22Rv1 (cell line): ENCODE results near the gene CDC42EP5.
A peak's percentile ranks its signal among the peaks of the same experiment; 100 is the strongest.
"Not testable (repeated sequence)": the region's sequence is repeated elsewhere in the genome, so short reads cannot be mapped to it uniquely, and the experiment has no call there.

ENCODE experiments used
- H3K27ac ChIP-seq: fragments of 450-650 bp; 2 replicates; pipeline ENCODE4 v1.5.1; 2017
- ZFX ChIP-seq: fragments of 450-650 bp; IDR thresholded peaks from 2 replicates; pipeline ENCODE4 v1.6.1; 2017; ENCODE audit warnings: antibody characterized with exemption, borderline replicate concordance
- TF ChIP-seq, protein P1 (sequence below): fragments of 450-650 bp; IDR thresholded peaks from 2 replicates; pipeline ENCODE4 v1.5.1; 2017; ENCODE audit warnings: mild to moderate bottlenecking

CDC42EP5 gene

DNA sequence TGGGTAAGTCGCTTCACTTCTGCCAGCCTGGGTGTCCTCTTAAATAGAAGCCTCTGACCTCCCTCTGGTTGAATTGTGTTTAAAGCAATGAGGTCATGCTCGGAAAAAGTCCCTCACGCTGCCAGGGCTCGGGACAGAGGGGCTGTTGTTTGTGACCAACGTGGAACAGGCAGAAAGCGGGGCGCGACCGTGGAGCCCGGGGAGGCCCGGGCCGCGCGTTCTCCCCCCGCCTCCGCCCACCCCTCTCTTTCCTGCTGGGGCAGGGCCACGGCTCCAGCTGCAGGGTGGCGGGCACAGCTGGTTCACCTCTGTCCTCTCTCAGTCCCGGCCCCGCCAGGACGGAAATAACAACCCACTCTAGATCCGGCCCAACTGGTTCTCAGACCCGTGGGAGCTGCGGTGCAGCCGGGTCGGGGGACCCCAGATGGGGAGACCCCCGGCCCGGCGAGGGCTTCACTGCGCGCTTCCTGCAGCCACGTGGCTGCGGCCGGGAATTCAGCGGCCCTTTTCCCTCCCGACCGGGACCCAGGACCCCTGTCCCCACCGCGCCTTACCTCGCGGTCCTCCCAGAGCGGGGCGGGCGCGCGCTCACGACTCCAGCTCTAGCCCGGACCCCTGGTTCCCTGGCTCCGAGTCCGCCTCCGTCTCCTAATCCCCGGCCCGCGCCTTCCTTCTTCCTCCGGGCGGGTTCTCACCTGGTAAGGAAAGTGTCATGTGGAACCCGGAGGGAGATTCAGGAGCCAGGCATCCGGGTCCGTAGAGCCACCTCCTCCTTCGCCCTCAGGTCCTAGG is 1.9 kb downstream of the CDC42EP5 start:
- TF ChIP-seq, protein P1, sequence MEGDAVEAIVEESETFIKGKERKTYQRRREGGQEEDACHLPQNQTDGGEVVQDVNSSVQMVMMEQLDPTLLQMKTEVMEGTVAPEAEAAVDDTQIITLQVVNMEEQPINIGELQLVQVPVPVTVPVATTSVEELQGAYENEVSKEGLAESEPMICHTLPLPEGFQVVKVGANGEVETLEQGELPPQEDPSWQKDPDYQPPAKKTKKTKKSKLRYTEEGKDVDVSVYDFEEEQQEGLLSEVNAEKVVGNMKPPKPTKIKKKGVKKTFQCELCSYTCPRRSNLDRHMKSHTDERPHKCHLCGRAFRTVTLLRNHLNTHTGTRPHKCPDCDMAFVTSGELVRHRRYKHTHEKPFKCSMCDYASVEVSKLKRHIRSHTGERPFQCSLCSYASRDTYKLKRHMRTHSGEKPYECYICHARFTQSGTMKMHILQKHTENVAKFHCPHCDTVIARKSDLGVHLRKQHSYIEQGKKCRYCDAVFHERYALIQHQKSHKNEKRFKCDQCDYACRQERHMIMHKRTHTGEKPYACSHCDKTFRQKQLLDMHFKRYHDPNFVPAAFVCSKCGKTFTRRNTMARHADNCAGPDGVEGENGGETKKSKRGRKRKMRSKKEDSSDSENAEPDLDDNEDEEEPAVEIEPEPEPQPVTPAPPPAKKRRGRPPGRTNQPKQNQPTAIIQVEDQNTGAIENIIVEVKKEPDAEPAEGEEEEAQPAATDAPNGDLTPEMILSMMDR, result no peak
- no peak for TF ChIP-seq ZFX
- H3K27ac ChIP-seq, result no peak overlapping the region

- TF ChIP-seq, protein P1, result no peak
- no peak overlapping the region for H3K27ac ChIP-seq
Measured at GRCh38 chr19:54470276-54470887, 2.7 kb downstream of the CDC42EP5 start.

- TF ChIP-seq ZFX, result no peak
- TF ChIP-seq, protein P1, result no peak
- H3K27ac ChIP-seq, result no peak overlapping the region
Measured at GRCh38 chr19:54469496-54469934, 3.6 kb downstream of the CDC42EP5 start.

DNA sequence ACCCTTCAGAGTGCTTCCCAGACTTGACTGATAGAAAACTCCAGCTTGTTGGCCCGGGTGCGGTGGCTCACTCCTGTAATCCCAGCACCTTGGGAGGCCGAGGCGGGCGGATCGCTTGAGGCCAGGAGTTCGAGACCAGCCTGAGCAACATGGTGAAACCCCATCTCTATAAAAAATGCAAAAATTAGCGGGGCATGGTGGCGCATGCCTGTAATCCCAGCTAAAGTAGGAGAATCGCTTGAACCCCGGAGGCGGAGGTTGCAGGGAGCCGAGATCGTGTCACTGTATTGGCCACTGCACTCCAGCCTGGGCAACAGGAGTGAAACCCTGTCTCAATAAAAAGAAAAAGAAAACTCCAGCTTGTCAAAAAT is 7.0 kb downstream of the CDC42EP5 start:
- H3K27ac ChIP-seq, result not testable (repeated sequence)

DNA sequence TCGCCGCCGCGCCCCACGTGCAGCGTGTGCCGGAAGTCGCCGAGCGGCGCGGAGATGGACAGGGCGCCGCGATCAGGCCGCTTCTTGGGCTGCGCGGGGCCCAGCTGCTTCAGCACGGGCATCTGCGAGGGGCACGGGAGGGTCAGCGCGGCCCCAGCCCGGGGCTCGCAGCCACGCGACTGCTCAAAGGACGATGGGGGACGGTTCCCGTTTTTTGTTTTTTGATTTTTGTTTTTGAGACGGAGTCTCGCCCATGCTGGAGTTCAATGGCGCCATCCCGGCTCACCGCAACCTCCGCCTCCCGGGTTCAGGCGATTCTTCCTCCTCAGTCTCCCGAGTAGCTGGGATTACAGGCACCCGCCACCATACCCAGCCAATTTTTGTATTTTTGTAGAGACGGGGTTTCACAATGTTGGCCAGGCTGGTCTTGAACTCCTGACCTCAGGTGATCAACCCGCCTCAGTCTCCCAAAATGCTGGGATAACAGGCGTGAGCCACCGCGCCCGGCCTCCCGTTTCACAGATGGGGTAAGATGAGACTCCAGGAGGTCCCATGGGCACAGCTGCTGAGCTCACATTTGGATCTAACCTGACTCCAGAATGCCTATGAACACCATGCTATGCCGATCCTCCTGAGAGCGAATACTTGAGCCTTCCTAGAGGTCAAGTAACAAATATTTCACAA is 7.5 kb downstream of the CDC42EP5 start:
- no peak for TF ChIP-seq ZFX
- TF ChIP-seq, protein P1, result no peak
- peak overlapping the region; percentile 99 for H3K27ac ChIP-seq

DNA sequence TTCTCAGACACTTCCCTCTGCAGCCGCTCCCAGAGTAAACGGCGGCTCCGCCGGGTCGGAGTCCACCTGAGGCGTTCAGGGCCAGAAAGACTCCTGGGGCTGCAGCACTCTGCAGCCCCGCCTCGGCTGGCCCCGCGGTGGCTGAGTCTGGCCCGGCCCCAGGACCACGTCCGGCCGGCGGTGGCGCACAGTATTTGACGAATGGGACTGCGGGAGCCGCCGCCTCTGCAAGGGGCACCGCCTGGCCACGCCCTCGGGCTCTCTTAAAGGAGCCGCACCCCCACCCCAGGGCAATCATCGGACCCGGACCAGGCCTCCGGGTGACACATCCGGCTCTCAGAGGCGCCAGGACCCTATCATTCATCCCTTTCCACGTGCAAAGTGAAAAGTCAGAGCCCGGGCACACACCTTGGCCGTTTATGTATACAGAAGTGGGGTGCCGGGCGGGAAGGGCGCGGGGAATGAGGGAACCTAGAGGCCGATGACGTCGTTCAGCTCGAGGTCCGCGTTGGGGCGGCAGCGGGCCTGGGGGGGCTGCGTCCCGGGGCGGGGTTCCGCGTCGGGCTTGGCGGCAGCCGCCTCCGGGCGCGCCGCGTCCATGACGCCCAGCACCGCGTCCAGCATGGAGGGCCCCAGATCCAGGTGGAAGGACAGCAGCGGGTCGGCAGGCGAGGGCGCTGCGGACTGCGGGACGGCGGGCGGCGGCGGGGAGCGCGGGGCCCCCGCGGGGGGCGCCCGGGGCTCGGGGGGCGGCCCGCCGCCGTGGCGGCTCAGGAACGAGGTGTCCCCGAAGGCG is 8.3 kb downstream of the CDC42EP5 start:
- TF ChIP-seq, protein P1, result 0 out of 2 replicates have a peak, but pooled peaks have one; percentile 3
- TF ChIP-seq ZFX, result no peak
- H3K27ac ChIP-seq, result peak overlapping the region; percentile 99

- H3K27ac ChIP-seq, result peak overlapping the region; percentile 99
- no peak for TF ChIP-seq ZFX
- TF ChIP-seq, protein P1, result no peak
Measured at GRCh38 chr19:54464044-54464629, 9.0 kb downstream of the CDC42EP5 start.
